Ovary (tissue), 9 donors: ENCODE data around the gene SESTD1. TPM values are rescaled to one million over a fixed set of nuclear protein-coding genes. Genes with fewer than 3 reads are reported as not detected.

Source experiments
- DNase-seq, 5 donors: peaks; one replicate each; pipeline ENCODE4 v3.0.0-alpha.2; 2019 to 2020
- H3K27ac ChIP-seq, 2 donors: fragments of 200-600 bp; one replicate each; pipeline versions ENCODE4 v1.5.1 to v1.8.0; 2019 to 2022
- H3K27me3 ChIP-seq: fragments of 200-600 bp; one replicate; pipeline ENCODE4 v1.8.0; 2022
- H3K36me3 ChIP-seq: fragments of 200-600 bp; sonication (generic); one replicate; pipeline ENCODE4 v1.5.1; 2019
- H3K4me1 ChIP-seq: one replicate; pipeline ENCODE4 v1.8.1; 2013; ENCODE audit warnings: mild to moderate bottlenecking, moderate library complexity; ENCODE audit not compliant: insufficient read depth
- H3K4me3 ChIP-seq: fragments of 200-600 bp; sonication (generic); one replicate; pipeline ENCODE4 v1.5.1; 2017
- H3K9me3 ChIP-seq, 2 donors: fragments of 200-600 bp in 1 of 2; sonication (generic) in 1 of 2; one replicate each; pipeline versions ENCODE4 v1.5.1 to v1.8.1; 2013 to 2019; ENCODE audit warnings: mild to moderate bottlenecking in 1 of 2, moderate library complexity in 1 of 2
- CTCF ChIP-seq, 3 donors: fragments of 450-650 bp in 2 of 3; fragments of 200-600 bp in 1 of 3; IDR thresholded peaks; one replicate each; pipeline versions ENCODE4 v1.5.1 to v1.8.0; 2016 to 2022; ENCODE audit warnings: antibody characterized with exemption in 3 of 3, mild to moderate bottlenecking in 1 of 3
- EP300 ChIP-seq: sonication (generic); formaldehyde crosslinking; IDR thresholded peaks from one replicate; pipeline ENCODE4 v1.6.1; 2017; ENCODE audit warnings: antibody characterized with exemption
- POLR2A ChIP-seq: fragments of 450-650 bp; IDR thresholded peaks from one replicate; pipeline ENCODE4 v1.6.1; 2017; ENCODE audit warnings: antibody characterized with exemption, mild to moderate bottlenecking, moderate library complexity
- WGBS, 3 donors: extraction: QIAGEN DNeasy Blood & Tissue Kit in 1 of 3; methylation state at CpG; one replicate each; pipeline versions ENCODE4 v1.1.5 to v1.1.7; 2013 to 2017; 5-methylcytosine and 5-hydroxymethylcytosine counted together
- intact Hi-C, 4 donors: fragments of 100-400 bp; cut with DNase I; formaldehyde crosslinking; loops; one replicate each; pipeline versions ENCODE4 v1.11.0 to v1.15.1; 2022 to 2023
- polyA plus RNA-seq, 2 donors: library from polyadenylated mRNA; stranded (reverse); fragments of 200-250 nt in 1 of 2; fragments of 350-450 nt in 1 of 2; fragmentation: Illumina TruSeq in 1 of 2; extraction: RNeasy Lipid Tissue Mini Kit (QIAGEN cat#74804) in 1 of 2; gene quantifications; one replicate each; pipeline ENCODE4 v1.2.3, GENCODE V29; 2013 to 2014
- total RNA-seq, 7 donors: library from RNA; depleted of rRNA in 2 of 7; stranded (reverse); fragments of >200 nt in 2 of 7; fragmentation: NEBNext Ultra II Directional in 3 of 7; extraction: Animal tissue kit (Norgen Biotek cat#: 25700) in 3 of 7; gene quantifications; one replicate each; pipeline versions ENCODE4 v1.1.0 to v1.2.4, GENCODE V29; 2016 to 2023
- donor health status: DM: no; HTN: no; CAD: no; lungs with moderate emphysema.
- donor health status: DM: no; HTN: no; CAD: no.
- donor health status: Bipolar disorder and iron deficiency.
- donor health status: DM: yes; HTN: yes; CAD: no.
- donor health status: DM: no; HTN: no; CAD: no.
- donor health status: DM: yes; HTN: yes; CAD: no.

Gene SESTD1
- total and polyA plus RNA-seq, 9 donors = 6.9 to 54.2 (median 39.3) TPM

GRCh38 chr2:179252423-179252822 lies 12.2 kb downstream of the SESTD1 start:
- DNase-seq = no peak
- Histone ChIP-seq H3K27me3 (no peaks in the 10 kb centered on the region), H3K9me3 (no peaks in the 10 kb centered on the region), H3K4me1 (no peaks in the 10 kb centered on the region), H3K4me3 (no peak overlapping the region), H3K27ac (no peak overlapping the region), H3K36me3 (no peaks in the 10 kb centered on the region)
- no peak for TF ChIP-seq POLR2A
- intact Hi-C loops = no loop called here
- WGBS, 3 donors = 71 to 79% (median 75%) methylated on average over 2 of the region's 2 CpGs

DNA sequence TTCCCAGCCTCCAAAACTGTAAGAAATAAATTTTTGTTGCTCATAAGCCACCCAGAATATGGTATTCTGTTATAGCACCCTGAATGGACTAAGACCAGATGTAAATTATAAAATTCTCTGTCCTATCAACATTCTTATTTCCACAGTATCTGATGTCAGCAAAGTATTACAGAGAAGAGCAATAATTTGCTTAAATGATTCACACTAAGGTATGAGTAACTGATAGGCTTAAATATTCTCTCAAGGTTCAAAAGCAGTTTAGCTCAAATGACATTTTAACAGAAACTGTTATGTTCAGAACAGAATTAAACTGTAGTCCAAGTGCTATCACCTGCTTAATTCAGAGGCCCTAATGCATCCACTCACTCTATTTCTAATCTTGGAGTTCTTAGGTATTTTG lies 12.8 kb downstream of the SESTD1 start:
- intact Hi-C loops = no loop called here
- no peak overlapping the region for H3K27ac ChIP-seq
- H3K27me3 ChIP-seq = no peaks in the 10 kb centered on the region
- no peaks in the 10 kb centered on the region for H3K4me1 ChIP-seq
- TF ChIP-seq EP300 (no peak), POLR2A (no peak), CTCF (IDR thresholded peaks at IDR 0.05) (no peak)
- H3K36me3 ChIP-seq = no peaks in the 10 kb centered on the region
- H3K4me3 ChIP-seq = no peak overlapping the region
- no peaks in the 10 kb centered on the region for H3K9me3 ChIP-seq
- DNase-seq = no peak

DNA sequence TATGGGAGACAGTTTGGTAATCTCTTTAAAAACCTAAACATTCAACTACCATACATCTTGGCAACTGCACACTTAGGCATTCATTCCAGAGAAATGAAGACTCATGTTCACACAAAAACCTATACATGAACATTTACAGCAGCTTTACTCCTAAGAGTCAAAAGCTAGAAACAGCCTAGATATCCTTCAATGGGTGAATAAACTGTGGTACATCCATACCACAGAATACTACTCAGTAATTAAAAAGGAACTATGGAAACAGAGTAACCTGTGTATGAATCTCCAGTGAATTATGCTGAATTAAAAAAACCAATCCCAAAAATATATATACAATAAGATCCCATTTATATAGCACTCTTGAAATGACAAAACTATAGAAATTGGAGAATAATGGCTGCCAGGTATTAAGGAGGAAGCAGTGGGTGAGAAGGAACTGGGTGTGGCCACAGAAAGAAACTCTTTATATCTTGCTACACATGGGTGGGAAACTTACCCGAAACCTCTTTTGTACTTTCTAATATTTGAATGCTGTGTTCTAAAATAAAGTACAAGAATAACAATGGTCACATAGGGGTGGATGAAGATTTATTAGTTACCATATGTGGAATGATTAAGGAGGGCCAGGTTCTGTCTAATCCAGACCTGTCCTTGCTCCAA lies 13.7 kb downstream of the SESTD1 start:
- Histone ChIP-seq H3K4me1 (no peaks in the 10 kb centered on the region), H3K9me3 (no peaks in the 10 kb centered on the region), H3K4me3 (no peak overlapping the region), H3K27me3 (no peaks in the 10 kb centered on the region), H3K36me3 (no peaks in the 10 kb centered on the region), H3K27ac (no peak overlapping the region)
- WGBS, 3 donors = 89 to 96% (median 95%) methylated on average over 1 of the region's 1 CpG
- TF ChIP-seq CTCF (IDR thresholded peaks at IDR 0.05) = no peak
- no peak for TF ChIP-seq POLR2A
- no peak for TF ChIP-seq EP300
- DNase-seq = no peak
- intact Hi-C loops = no loop called here

DNA sequence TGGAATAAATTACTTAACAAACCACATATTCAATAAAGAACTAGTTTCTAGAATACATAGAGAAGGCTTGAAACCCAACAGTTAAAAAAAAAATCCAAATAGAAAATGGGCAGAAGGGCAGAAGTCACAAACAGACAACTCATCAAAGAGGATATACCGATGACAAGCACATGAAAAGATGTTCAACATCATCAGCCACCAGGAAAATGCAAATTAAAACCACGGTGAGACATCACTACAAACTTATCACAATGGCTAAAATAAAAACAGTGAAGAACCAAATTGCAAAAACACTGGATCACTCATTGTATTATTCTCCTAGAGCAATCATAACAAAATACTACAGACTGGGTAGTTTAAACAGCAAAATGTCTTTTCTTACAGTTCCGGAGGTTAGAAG lies 14.5 kb downstream of the SESTD1 start:
- Histone ChIP-seq H3K36me3 (no peaks in the 10 kb centered on the region), H3K27ac (no peak overlapping the region), H3K27me3 (no peaks in the 10 kb centered on the region), H3K4me3 (no peak overlapping the region), H3K4me1 (no peaks in the 10 kb centered on the region), H3K9me3 (no peaks in the 10 kb centered on the region)
- no peak for DNase-seq
- WGBS, 3 donors = 90 to 97% (median 96%) methylated on average over 3 of the region's 3 CpGs
- intact Hi-C loops = no loop called here
- TF ChIP-seq EP300 (no peak), POLR2A (no peak)

GRCh38 chr2:179248024-179248348 lies 16.6 kb downstream of the SESTD1 start:
- Histone ChIP-seq H3K4me3 (no peak overlapping the region), H3K36me3 (no peaks in the 10 kb centered on the region), H3K27me3 (no peaks in the 10 kb centered on the region), H3K9me3 (no peaks in the 10 kb centered on the region), H3K27ac (no peak overlapping the region), H3K4me1 (no peaks in the 10 kb centered on the region)
- no peak for DNase-seq
- TF ChIP-seq POLR2A (no peak), CTCF (IDR thresholded peaks at IDR 0.05) (no peak), EP300 (no peak)
- 65 to 79% (median 70%) methylated on average over 1 of the region's 1 CpG for WGBS, 3 donors
- intact Hi-C loops = no loop called here
